HEK293 (cell line): Measurements from ENCODE around the gene LMTK2.

ENCODE experiments used
- CTCF ChIA-PET: fragments of 350-600 bp; formaldehyde crosslinking; extraction: SDS; loops from one replicate; lab custom pipeline; 2021; ENCODE audit warnings: antibody characterized with exemption; lab: Yijun Ruan, JAX
- POLR2A ChIA-PET: fragments of 300-600 bp; formaldehyde crosslinking; extraction: SDS; loops from one replicate; lab custom pipeline; 2020; ENCODE audit warnings: antibody characterized with exemption, inconsistent platforms; lab: Yijun Ruan, JAX
- H3K27ac ChIP-seq: fragments of 200-500 bp; sonication (Bioruptor generic); 2 replicates; pipeline ENCODE4 v1.5.1; 2014; ENCODE audit warnings: low read depth, low read length, control low read depth, inconsistent platforms; ENCODE audit errors: extremely low read depth
- H3K36me3 ChIP-seq, 2 experiments: fragments of 200-500 bp in 1 of 2; sonication (Bioruptor generic) in 1 of 2; 1 replicate in 1 of 2; 2 replicates in 1 of 2; pipeline ENCODE4 v1.5.1; 2014 to 2017; ENCODE audit warnings: inconsistent platforms in 2 of 2, low read length in 2 of 2; ENCODE audit not compliant: control insufficient read depth in 2 of 2, insufficient read depth in 1 of 2
- H3K4me1 ChIP-seq: fragments of 200-500 bp; sonication (Bioruptor generic); 2 replicates; pipeline ENCODE4 v1.5.1; 2014; ENCODE audit warnings: mild to moderate bottlenecking, low read length, inconsistent platforms; ENCODE audit not compliant: control insufficient read depth, insufficient read depth
- H3K4me3 ChIP-seq: 2 replicates; pipeline ENCODE4 v1.5.1; 2011; ENCODE audit warnings: low read depth, mild to moderate bottlenecking, control low read depth, low read length, moderate library complexity
- H3K9me3 ChIP-seq: fragments of 200-500 bp; sonication (Bioruptor generic); 2 replicates; pipeline ENCODE4 v1.5.1; 2014; ENCODE audit warnings: low read depth, low read length, inconsistent platforms; ENCODE audit not compliant: control insufficient read depth, insufficient read depth
- BCL6B ChIP-seq: fragments of 450-650 bp; formaldehyde crosslinking; IDR thresholded peaks from 2 replicates; pipeline ENCODE4 v1.5.1; 2017; ENCODE audit warnings: missing biosample characterization, missing genetic modification characterization
- REPIN1 ChIP-seq: fragments of 450-650 bp; formaldehyde crosslinking; IDR thresholded peaks from 2 replicates; pipeline ENCODE4 v1.5.1; 2017; ENCODE audit warnings: missing biosample characterization, missing genetic modification characterization, low read depth
- ZNF132 ChIP-seq: fragments of 450-650 bp; formaldehyde crosslinking; IDR thresholded peaks from 2 replicates; pipeline ENCODE4 v1.5.1; 2017; ENCODE audit warnings: missing biosample characterization, missing genetic modification characterization, borderline replicate concordance
- ZNF133 ChIP-seq: fragments of 450-650 bp; formaldehyde crosslinking; IDR thresholded peaks from 2 replicates; pipeline ENCODE4 v1.5.1; 2016; ENCODE audit warnings: missing biosample characterization, missing genetic modification characterization
- ZNF2 ChIP-seq: fragments of 450-650 bp; formaldehyde crosslinking; IDR thresholded peaks from 2 replicates; pipeline ENCODE4 v1.5.1; 2016; ENCODE audit warnings: missing biosample characterization, missing genetic modification characterization
- ZNF529 ChIP-seq: fragments of 450-650 bp; formaldehyde crosslinking; IDR thresholded peaks from 2 replicates; pipeline ENCODE4 v1.5.1; 2017; ENCODE audit warnings: missing genetic modification characterization, missing biosample characterization; ENCODE audit not compliant: insufficient replicate concordance
- ZNF530 ChIP-seq: fragments of 450-650 bp; formaldehyde crosslinking; IDR thresholded peaks from 2 replicates; pipeline ENCODE4 v1.5.1; 2016; ENCODE audit warnings: low read depth, missing biosample characterization, missing genetic modification characterization
- ZNF555 ChIP-seq: fragments of 450-650 bp; formaldehyde crosslinking; conservative IDR thresholded peaks from 2 replicates; pipeline ENCODE4 v1.5.1; 2017; ENCODE audit warnings: missing biosample characterization, mild to moderate bottlenecking, missing genetic modification characterization, inconsistent platforms
- ZNF623 ChIP-seq: fragments of 450-650 bp; formaldehyde crosslinking; IDR thresholded peaks from 2 replicates; pipeline ENCODE4 v1.5.1; 2016; ENCODE audit warnings: missing biosample characterization, missing genetic modification characterization
- ZNF654 ChIP-seq: fragments of 450-650 bp; formaldehyde crosslinking; IDR thresholded peaks from 2 replicates; pipeline ENCODE4 v1.5.1; 2016; ENCODE audit warnings: low read depth, missing biosample characterization, missing genetic modification characterization
- ZNF660 ChIP-seq: fragments of 450-650 bp; IDR thresholded peaks from 2 replicates; pipeline ENCODE4 v1.5.1; 2018; ENCODE audit warnings: missing biosample characterization, mild to moderate bottlenecking, missing genetic modification characterization
- ZNF747 ChIP-seq: fragments of 450-650 bp; formaldehyde crosslinking; IDR thresholded peaks from 2 replicates; pipeline ENCODE4 v1.5.1; 2016; ENCODE audit warnings: missing biosample characterization, missing genetic modification characterization
- TF ChIP-seq, protein P1 (sequence below): fragments of 450-650 bp; formaldehyde crosslinking; IDR thresholded peaks from 2 replicates; pipeline ENCODE4 v1.5.1; 2017; ENCODE audit warnings: missing biosample characterization, missing genetic modification characterization
- TF ChIP-seq, protein P2 (sequence below): fragments of 450-650 bp; formaldehyde crosslinking; IDR thresholded peaks from 2 replicates; pipeline ENCODE4 v1.5.1; 2016; ENCODE audit warnings: missing biosample characterization, missing genetic modification characterization
- TF ChIP-seq, protein P3 (sequence below): fragments of 450-650 bp; formaldehyde crosslinking; IDR thresholded peaks from 2 replicates; pipeline ENCODE4 v1.5.1; 2016; ENCODE audit warnings: missing biosample characterization, missing genetic modification characterization

The LMTK2 gene

GRCh38 chr7:98194672-98195457 is 88.2 kb downstream of the LMTK2 start:
- Histone ChIP-seq H3K4me1 (no peaks in the 10 kb centered on the region), H3K9me3 (no peaks in the 10 kb centered on the region), H3K27ac (no peak overlapping the region), H3K4me3 (no peak overlapping the region), H3K36me3 (peaks cover 5 to 42% of the 10 kb centered on the region in 2 experiments; a peak in 2 of 3 replicates)
- ChIA-PET POLR2A (no interaction called here), CTCF (interaction anchor here (1.8 kb wide), 1 partner anchor 173 kb away, joined by 8 read pairs; no protein-coding TSS in a partner anchor)
- TF ChIP-seq ZNF530 (no peak), BCL6B (tag by site-specific recombination) (no peak), ZNF132 (no peak)
- TF ChIP-seq, protein P1, sequence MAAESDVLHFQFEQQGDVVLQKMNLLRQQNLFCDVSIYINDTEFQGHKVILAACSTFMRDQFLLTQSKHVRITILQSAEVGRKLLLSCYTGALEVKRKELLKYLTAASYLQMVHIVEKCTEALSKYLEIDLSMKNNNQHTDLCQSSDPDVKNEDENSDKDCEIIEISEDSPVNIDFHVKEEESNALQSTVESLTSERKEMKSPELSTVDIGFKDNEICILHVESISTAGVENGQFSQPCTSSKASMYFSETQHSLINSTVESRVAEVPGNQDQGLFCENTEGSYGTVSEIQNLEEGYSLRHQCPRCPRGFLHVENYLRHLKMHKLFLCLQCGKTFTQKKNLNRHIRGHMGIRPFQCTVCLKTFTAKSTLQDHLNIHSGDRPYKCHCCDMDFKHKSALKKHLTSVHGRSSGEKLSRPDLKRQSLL (tag by site-specific recombination): no peak
- TF ChIP-seq, protein P2, sequence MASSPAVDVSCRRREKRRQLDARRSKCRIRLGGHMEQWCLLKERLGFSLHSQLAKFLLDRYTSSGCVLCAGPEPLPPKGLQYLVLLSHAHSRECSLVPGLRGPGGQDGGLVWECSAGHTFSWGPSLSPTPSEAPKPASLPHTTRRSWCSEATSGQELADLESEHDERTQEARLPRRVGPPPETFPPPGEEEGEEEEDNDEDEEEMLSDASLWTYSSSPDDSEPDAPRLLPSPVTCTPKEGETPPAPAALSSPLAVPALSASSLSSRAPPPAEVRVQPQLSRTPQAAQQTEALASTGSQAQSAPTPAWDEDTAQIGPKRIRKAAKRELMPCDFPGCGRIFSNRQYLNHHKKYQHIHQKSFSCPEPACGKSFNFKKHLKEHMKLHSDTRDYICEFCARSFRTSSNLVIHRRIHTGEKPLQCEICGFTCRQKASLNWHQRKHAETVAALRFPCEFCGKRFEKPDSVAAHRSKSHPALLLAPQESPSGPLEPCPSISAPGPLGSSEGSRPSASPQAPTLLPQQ (tag by site-specific recombination): 0 out of 2 replicates have a peak, but pooled peaks have one; percentile 18

DNA sequence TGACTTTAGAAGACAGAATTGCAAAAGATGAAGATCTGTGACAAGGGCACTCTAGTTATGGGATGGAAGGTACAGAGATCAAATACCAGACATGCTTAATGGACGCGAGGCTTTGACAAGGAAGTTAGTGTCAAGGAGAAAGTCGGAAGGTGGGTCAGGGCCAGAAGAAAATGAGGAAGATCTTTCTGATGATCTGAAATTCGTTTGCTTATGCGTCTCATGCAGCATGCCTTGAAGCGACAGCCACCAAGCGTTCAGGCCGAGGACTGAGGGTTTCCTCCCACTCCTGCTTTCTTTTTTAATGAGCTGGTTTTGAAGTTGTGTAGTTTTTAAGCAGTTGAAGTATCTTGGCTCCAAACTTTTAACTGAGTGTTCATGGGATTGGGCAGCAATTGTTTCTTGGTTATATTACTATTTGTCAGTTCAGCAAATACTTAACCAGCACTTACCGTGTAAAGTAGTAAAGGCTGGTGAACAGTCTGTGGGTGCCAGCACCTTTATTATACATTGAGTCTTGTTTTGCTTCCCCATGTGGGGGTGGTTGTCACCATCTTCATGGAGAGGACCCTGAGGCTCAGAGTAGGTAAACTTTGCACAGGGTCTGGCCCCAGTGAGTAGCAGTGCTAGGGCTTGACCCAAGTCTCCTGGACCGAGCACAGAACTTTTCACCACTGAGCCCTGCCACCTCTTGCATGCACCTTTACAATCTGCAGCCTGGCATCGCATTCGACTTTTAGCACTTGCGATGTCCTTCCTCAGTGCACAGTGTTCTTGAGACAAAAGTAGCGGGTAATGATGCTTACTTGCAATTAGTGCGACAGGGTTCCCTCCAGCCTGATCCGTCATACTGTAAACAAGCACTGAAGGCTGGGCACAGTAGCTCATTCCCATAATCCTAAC is 90.3 kb downstream of the LMTK2 start:
- TF ChIP-seq ZNF529 (tag by site-specific recombination) (no peak), ZNF660 (tag by site-specific recombination) (no peak), ZNF654 (tag by site-specific recombination) (no peak), ZNF623 (tag by site-specific recombination) (no peak), ZNF133 (tag by site-specific recombination) (no peak), REPIN1 (tag by site-specific recombination) (no peak), ZNF747 (tag by site-specific recombination) (no peak), ZNF555 (tag by site-specific recombination) (no peak), ZNF2 (no peak)
- TF ChIP-seq, protein P3, sequence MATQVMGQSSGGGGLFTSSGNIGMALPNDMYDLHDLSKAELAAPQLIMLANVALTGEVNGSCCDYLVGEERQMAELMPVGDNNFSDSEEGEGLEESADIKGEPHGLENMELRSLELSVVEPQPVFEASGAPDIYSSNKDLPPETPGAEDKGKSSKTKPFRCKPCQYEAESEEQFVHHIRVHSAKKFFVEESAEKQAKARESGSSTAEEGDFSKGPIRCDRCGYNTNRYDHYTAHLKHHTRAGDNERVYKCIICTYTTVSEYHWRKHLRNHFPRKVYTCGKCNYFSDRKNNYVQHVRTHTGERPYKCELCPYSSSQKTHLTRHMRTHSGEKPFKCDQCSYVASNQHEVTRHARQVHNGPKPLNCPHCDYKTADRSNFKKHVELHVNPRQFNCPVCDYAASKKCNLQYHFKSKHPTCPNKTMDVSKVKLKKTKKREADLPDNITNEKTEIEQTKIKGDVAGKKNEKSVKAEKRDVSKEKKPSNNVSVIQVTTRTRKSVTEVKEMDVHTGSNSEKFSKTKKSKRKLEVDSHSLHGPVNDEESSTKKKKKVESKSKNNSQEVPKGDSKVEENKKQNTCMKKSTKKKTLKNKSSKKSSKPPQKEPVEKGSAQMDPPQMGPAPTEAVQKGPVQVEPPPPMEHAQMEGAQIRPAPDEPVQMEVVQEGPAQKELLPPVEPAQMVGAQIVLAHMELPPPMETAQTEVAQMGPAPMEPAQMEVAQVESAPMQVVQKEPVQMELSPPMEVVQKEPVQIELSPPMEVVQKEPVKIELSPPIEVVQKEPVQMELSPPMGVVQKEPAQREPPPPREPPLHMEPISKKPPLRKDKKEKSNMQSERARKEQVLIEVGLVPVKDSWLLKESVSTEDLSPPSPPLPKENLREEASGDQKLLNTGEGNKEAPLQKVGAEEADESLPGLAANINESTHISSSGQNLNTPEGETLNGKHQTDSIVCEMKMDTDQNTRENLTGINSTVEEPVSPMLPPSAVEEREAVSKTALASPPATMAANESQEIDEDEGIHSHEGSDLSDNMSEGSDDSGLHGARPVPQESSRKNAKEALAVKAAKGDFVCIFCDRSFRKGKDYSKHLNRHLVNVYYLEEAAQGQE (tag by site-specific recombination): no peak
- TF ChIP-seq, all 188 proteins: peak for 0
- Histone ChIP-seq H3K27ac (no peak overlapping the region), H3K36me3 (peaks cover 5 to 34% of the 10 kb centered on the region in 2 experiments; a peak in 2 of 3 replicates), H3K9me3 (no peaks in the 10 kb centered on the region), H3K4me3 (no peak overlapping the region), H3K4me1 (no peaks in the 10 kb centered on the region)
- POLR2A ChIA-PET: interaction anchor here (0.7 kb wide), 1 partner anchor 270 kb away, joined by 3 read pairs; no protein-coding TSS in a partner anchor
- CTCF ChIA-PET: interaction anchor here (1.8 kb wide), 1 partner anchor 175 kb away, joined by 8 read pairs; no protein-coding TSS in a partner anchor
